Right atrium auricular region (tissue), 2 donors: ENCODE results near the gene CAVIN1. TPM values are rescaled to one million over a fixed set of nuclear protein-coding genes. Genes with fewer than 3 reads are reported as not detected.

ENCODE experiments used
- DNase-seq: peaks from one replicate; pipeline ENCODE4 v3.0.0-alpha.2; 2019; ENCODE audit warnings: low spot score
- H3K27ac ChIP-seq, 2 donors: fragments of 200-600 bp; sonication (generic); 1 replicate in 1 of 2; 2 replicates in 1 of 2; pipeline ENCODE4 v1.5.1; 2016 to 2019
- H3K27me3 ChIP-seq, 2 donors: fragments of 200-600 bp; sonication (generic); one replicate each; pipeline versions ENCODE4 v1.5.1 to v1.6.0; 2017 to 2019
- H3K36me3 ChIP-seq: fragments of 200-600 bp; sonication (generic); one replicate; pipeline ENCODE4 v1.5.1; 2016
- H3K4me1 ChIP-seq, 2 donors: fragments of 200-600 bp; sonication (generic); one replicate each; pipeline versions ENCODE4 v1.5.1 to v1.6.0; 2017 to 2019
- H3K4me3 ChIP-seq, 2 donors: fragments of 200-600 bp; sonication (generic); 1 replicate in 1 of 2; 2 replicates in 1 of 2; pipeline ENCODE4 v1.5.1; 2017 to 2019; ENCODE audit warnings: mild to moderate bottlenecking in 1 of 2, moderate library complexity in 1 of 2
- H3K9me3 ChIP-seq, 2 donors: fragments of 200-600 bp; sonication (generic); one replicate each; pipeline ENCODE4 v1.5.1; 2019
- CTCF ChIP-seq, 2 donors: fragments of 200-600 bp; sonication (generic); IDR thresholded peaks; one replicate each; pipeline ENCODE4 v1.5.1; 2019; ENCODE audit warnings: antibody characterized with exemption in 2 of 2
- total RNA-seq, 2 donors: library from RNA; depleted of rRNA; stranded (reverse); fragments of >200 nt; gene quantifications; one replicate each; pipeline ENCODE4 v1.1.0, GENCODE V29; 2016

The CAVIN1 gene
- total RNA-seq, 2 donors from 2014 or later, result 202 to 348 TPM

DNA sequence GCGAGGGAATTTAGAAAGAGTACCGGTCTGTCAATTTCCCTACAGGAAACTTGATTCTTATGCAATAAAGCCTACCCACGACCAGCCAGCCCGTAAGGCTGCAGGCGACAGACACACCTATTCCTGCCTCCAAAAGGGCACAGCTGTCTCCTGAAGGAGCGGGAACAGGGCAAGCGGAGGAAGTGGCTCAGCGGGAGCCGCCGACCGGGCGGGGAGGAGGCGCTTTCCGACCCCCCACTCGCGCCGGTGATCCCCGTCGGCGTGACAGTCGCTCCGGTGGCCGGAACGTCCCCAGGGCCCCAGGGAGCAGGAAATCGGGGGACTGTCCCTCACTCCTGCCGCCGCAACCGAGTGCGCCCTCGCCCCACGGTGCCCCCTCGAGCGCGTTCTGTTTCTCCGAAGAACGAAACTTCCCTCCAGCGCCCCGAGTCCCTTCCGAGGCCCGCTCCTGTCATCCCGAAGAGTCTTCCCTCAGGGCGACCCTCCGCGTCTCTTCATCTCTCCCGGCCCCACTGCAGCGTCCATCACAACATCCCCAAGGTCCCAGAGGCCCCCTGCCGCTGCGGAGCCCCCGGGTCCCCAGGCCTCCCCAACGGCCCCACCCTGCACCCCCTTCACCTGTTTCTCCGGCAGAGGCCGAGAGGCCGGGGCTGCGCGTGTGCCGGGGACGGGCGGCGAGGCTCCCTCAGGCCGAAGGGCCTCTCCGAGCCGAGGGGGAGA, 35.2 kb downstream of the CAVIN1 start:
- Histone ChIP-seq H3K36me3 (peaks cover 4% of the 10 kb centered on the region), H3K9me3 (no peaks in the 10 kb centered on the region), H3K27me3 (no peaks in the 10 kb centered on the region), H3K4me3 (peak overlapping the region; percentile 92 to 97), H3K4me1 (peaks cover 0 to 52% of the 10 kb centered on the region in 2 donors), H3K27ac (peak overlapping the region; percentile 100)
- TF ChIP-seq CTCF (IDR thresholded peaks at IDR 0.05), result no peak
- no peak for DNase-seq

- peak overlapping the region; percentile 100 for H3K27ac ChIP-seq
- peaks cover 4% of the 10 kb centered on the region for H3K36me3 ChIP-seq
- H3K4me3 ChIP-seq, result peak overlapping the region; percentile 92 to 97
- no peak for DNase-seq
- TF ChIP-seq CTCF (IDR thresholded peaks at IDR 0.05), result no peak
- no peaks in the 10 kb centered on the region for H3K27me3 ChIP-seq
- H3K9me3 ChIP-seq, result no peaks in the 10 kb centered on the region
- H3K4me1 ChIP-seq, result peaks cover 0 to 60% of the 10 kb centered on the region in 2 donors
These were observed 36.0 kb downstream of the CAVIN1 start for GRCh38 chr17:42386777-42387657.

DNA sequence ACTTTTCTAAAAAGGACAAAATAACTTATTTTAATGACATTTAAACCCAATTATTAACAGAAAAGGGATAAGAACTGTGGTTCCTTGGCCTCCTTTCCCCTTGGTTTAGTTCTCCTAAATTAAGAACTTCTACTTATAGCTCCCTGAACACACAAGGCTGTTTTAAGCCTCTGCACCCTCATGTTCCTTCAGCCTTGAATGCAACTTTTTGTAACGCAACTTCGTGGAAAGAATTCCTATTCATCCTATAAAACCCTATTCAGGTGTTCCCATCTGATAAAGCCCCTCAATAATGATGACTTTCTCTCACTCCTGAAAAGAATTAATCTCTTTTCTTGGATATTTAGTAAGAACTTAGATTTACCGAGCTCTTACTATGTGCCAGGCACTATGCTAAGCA, 41.2 kb downstream of the CAVIN1 start:
- Histone ChIP-seq H3K27ac (peak overlapping the region; percentile 47 to 75), H3K9me3 (no peaks in the 10 kb centered on the region), H3K4me1 (peaks cover 0 to 86% of the 10 kb centered on the region in 2 donors), H3K27me3 (no peaks in the 10 kb centered on the region), H3K4me3 (no peak overlapping the region), H3K36me3 (no peaks in the 10 kb centered on the region)
- no peak for TF ChIP-seq CTCF (IDR thresholded peaks at IDR 0.05)
- no peak for DNase-seq

- no peaks in the 10 kb centered on the region for H3K9me3 ChIP-seq
- no peak for TF ChIP-seq CTCF (IDR thresholded peaks at IDR 0.05)
- H3K36me3 ChIP-seq, result no peaks in the 10 kb centered on the region
- H3K4me3 ChIP-seq, result no peak overlapping the region
- no peak for DNase-seq
- no peaks in the 10 kb centered on the region for H3K27me3 ChIP-seq
- peak overlapping the region; percentile 47 to 75 for H3K27ac ChIP-seq
- peaks cover 0 to 80% of the 10 kb centered on the region in 2 donors for H3K4me1 ChIP-seq
These were observed 42.1 kb downstream of the CAVIN1 start for GRCh38 chr17:42380935-42381334.

DNA sequence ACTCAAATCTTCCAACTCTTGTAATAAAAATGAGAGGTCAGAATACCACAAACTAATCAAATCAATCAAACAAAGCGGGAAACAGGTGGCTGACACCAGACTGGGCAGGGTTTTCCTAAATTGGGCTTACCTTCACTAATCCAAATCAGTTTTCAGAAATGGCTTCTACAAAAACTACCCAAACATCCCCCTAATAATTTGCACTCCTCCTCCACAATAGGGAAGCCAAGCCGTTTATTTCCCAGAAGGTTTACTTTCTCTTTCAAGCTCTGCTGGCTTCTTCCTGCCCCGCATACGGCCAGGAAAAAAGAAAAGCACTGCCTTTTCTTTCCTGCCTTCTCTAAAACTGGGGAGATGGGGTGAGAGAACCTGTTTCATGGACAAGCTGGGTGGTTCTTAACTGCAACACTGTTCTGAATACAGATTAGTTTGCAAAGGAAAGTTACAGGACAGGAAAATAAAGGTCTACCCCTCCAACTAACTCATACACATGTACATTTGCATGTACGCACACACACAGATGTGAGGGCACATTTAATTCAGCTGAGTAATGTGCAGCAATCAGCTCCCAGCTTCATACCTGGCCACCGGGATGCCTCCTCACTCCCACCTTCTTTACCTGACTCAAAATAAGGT, 44.0 kb downstream of the CAVIN1 start:
- Histone ChIP-seq H3K27me3 (no peaks in the 10 kb centered on the region), H3K9me3 (no peaks in the 10 kb centered on the region), H3K4me1 (peaks cover 0 to 78% of the 10 kb centered on the region in 2 donors), H3K27ac (peak overlapping the region; percentile 69 to 75), H3K36me3 (no peaks in the 10 kb centered on the region), H3K4me3 (peak overlapping the region; percentile 10 to 34)
- no peak for DNase-seq
- TF ChIP-seq CTCF (IDR thresholded peaks at IDR 0.05), result no peak
